Osteocyte (in vitro differentiated cells): ENCODE results near the gene TPSG1. TPM values are rescaled to one million over a fixed set of nuclear protein-coding genes. Genes with fewer than 3 reads are reported as not detected.
"Not testable (repeated sequence)": the region's sequence is repeated elsewhere in the genome, so short reads cannot be mapped to it uniquely, and the experiment has no call there.

Experiments
- DNase-seq: peaks from one replicate; pipeline ENCODE4 v3.0.0; 2021; ENCODE audit warnings: mixed read lengths; ENCODE audit not compliant: unreplicated experiment; ENCODE audit errors: extremely low spot score
- H3K27ac Mint-ChIP-seq: one replicate; pipeline ENCODE4 v1.8.0; 2021; ENCODE audit warnings: mild to moderate bottlenecking, mixed read lengths; ENCODE audit not compliant: unreplicated experiment
- H3K27me3 Mint-ChIP-seq: one replicate; pipeline ENCODE4 v1.8.0; 2021; ENCODE audit warnings: mixed read lengths; ENCODE audit not compliant: unreplicated experiment
- H3K36me3 Mint-ChIP-seq: one replicate; pipeline ENCODE4 v1.8.0; 2021; ENCODE audit warnings: mixed read lengths; ENCODE audit not compliant: unreplicated experiment
- H3K4me1 Mint-ChIP-seq: one replicate; pipeline ENCODE4 v1.8.0; 2021; ENCODE audit warnings: mixed read lengths; ENCODE audit not compliant: unreplicated experiment
- H3K4me3 Mint-ChIP-seq: one replicate; pipeline ENCODE4 v1.8.0; 2021; ENCODE audit warnings: mild to moderate bottlenecking, moderate library complexity, mixed read lengths; ENCODE audit not compliant: unreplicated experiment
- H3K9me3 Mint-ChIP-seq: one replicate; pipeline ENCODE4 v1.8.0; 2021; ENCODE audit warnings: mixed read lengths; ENCODE audit not compliant: unreplicated experiment
- total RNA-seq: library from RNA; stranded (reverse); gene quantifications from 2 replicates; pipeline ENCODE4 v1.2.1, GENCODE V29; 2021
- TF ChIP-seq, protein P1 (sequence below): fragments of 200-600 bp; sonication (generic); IDR thresholded peaks from 2 replicates; pipeline ENCODE4 v1.5.0; 2021; ENCODE audit warnings: antibody characterized with exemption, mild to moderate bottlenecking, moderate library complexity

The TPSG1 gene
- total RNA-seq, 1 donor from 2014 or later = not detected

DNA sequence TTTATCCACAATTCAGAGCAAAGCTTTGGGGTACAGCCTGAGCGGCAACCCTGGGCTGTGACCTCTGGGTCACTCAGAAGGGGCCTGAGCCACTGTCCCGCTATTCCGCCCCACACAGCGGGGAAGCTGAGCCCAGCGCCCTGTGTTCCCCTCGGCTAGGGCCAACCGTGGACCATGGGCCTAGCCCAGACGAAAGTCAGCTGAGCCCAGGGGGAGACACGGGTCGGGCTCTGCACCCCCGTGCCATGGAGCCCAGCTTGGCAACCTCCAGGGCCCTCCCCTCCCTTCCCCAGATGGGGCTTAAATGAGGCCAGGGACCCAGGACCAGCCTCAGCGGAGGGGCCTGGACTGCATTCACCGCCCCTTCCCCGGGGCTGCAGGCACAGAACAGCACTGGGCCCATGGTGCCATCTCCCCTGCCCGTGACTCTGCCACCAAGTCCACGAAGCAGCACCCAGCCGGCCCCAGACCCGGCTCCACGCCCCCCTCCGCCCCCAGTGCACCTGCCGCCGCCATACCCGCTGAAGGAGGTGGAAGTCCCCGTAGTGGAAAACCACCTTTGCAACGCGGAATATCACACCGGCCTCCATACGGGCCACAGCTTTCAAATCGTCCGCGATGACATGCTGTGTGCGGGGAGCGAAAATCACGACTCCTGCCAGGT lies 32.6 kb upstream of the TPSG1 start:
- H3K27ac Mint-ChIP-seq = no peak overlapping the region
- no peak for DNase-seq
- TF ChIP-seq, protein P1, sequence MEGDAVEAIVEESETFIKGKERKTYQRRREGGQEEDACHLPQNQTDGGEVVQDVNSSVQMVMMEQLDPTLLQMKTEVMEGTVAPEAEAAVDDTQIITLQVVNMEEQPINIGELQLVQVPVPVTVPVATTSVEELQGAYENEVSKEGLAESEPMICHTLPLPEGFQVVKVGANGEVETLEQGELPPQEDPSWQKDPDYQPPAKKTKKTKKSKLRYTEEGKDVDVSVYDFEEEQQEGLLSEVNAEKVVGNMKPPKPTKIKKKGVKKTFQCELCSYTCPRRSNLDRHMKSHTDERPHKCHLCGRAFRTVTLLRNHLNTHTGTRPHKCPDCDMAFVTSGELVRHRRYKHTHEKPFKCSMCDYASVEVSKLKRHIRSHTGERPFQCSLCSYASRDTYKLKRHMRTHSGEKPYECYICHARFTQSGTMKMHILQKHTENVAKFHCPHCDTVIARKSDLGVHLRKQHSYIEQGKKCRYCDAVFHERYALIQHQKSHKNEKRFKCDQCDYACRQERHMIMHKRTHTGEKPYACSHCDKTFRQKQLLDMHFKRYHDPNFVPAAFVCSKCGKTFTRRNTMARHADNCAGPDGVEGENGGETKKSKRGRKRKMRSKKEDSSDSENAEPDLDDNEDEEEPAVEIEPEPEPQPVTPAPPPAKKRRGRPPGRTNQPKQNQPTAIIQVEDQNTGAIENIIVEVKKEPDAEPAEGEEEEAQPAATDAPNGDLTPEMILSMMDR = no peak
- no peak overlapping the region for H3K4me3 Mint-ChIP-seq
- peaks cover 3% of the 10 kb centered on the region for H3K4me1 Mint-ChIP-seq
- no peaks in the 10 kb centered on the region for H3K9me3 Mint-ChIP-seq
- peaks cover 11% of the 10 kb centered on the region for H3K27me3 Mint-ChIP-seq
- H3K36me3 Mint-ChIP-seq = no peaks in the 10 kb centered on the region

DNA sequence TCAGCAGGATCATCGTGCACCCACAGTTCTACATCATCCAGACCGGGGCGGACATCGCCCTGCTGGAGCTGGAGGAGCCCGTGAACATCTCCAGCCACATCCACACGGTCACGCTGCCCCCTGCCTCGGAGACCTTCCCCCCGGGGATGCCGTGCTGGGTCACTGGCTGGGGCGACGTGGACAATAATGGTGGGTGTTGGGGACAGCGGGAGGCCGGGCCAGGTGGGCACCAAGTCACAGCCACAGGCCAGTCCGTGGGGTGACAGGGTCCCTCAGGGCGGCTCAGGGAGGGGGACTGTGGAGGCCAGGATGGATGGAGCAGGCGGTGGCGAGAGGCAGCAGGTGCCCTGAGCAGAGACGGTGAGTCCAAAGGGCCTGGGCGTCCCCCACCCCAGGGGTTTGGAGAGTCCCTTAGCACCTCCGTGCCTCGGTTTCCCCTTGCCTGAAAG lies 31.8 kb upstream of the TPSG1 start:
- H3K4me3 Mint-ChIP-seq = no peak overlapping the region
- H3K9me3 Mint-ChIP-seq = no peaks in the 10 kb centered on the region
- H3K36me3 Mint-ChIP-seq = no peaks in the 10 kb centered on the region
- peaks cover 5% of the 10 kb centered on the region for H3K27me3 Mint-ChIP-seq
- no peak overlapping the region for H3K27ac Mint-ChIP-seq
- TF ChIP-seq, protein P1 = no peak
- H3K4me1 Mint-ChIP-seq = peaks cover 3% of the 10 kb centered on the region
- no peak for DNase-seq

DNA sequence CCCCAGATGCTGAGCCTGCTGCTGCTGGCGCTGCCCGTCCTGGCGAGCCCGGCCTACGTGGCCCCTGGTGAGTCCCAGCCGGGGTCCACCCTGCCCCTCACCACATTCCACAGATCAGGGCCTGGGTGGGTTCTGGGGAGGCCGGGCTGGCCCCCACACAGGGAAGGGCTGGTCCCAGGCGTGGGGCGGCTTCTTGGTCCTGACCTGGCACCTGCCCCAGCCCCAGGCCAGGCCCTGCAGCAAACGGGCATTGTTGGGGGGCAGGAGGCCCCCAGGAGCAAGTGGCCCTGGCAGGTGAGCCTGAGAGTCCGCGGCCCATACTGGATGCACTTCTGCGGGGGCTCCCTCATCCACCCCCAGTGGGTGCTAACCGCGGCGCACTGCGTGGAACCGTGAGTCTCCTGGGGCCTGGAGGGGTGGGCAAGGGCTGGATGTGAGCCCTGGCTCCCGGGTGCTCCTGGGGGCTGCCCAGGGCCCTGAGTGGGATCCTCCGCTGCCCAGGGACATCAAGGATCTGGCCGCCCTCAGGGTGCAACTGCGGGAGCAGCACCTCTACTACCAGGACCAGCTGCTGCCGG lies 31.3 kb upstream of the TPSG1 start:
- not testable (repeated sequence) for H3K27me3 Mint-ChIP-seq, H3K9me3 Mint-ChIP-seq, H3K36me3 Mint-ChIP-seq, H3K27ac Mint-ChIP-seq, DNase-seq, H3K4me1 Mint-ChIP-seq, H3K4me3 Mint-ChIP-seq

DNA sequence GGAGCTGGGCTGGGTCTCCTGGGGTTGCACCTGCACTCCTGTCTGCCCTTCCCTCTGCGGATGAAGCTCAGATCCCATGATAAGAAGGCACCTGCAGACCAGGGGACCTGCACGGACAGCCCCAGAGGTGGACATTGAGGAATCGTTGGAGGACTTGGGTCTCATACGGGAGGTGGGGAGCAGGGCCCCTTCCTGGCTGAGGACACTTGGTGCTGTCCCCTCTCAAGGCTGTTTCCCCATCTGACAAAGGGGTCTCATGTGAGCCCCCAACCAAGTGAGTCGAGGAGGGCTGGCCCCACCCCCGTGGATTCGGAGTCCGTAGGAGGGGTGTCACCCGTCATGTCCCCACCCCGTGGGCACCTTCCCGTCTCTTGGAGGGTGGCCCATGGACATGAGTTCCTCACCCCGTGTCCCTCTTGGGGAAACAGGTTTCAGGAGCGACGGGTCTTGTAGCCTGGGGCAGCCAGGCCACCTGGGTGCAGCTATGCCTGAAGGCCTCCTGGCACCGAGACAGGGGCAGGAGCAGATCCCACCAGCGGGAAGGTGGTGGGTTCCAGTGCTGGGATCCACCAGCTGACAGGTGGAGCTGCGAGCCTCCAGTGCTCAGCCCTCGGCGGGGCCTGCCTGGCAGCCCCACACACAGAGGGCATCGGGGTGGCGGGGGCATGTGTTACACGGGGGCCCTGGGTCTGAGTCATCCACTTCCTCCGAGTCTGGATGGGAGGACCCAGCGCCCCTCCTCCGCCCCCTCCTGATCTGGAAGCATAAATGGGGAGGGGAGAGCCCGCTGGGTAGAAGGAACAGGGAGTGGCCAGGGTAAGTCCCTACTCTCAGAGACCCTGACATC lies 30.4 kb upstream of the TPSG1 start, which contains the start of gene TPSD1:
TSS of gene TPSD1 (plus strand) at position 794 of the 847 bp plus-strand sequence. CDS start 212 bp downstream, outside the sequence.
- not testable (repeated sequence) for H3K36me3 Mint-ChIP-seq, H3K9me3 Mint-ChIP-seq, DNase-seq, H3K27ac Mint-ChIP-seq, H3K4me1 Mint-ChIP-seq, H3K4me3 Mint-ChIP-seq, H3K27me3 Mint-ChIP-seq

DNA sequence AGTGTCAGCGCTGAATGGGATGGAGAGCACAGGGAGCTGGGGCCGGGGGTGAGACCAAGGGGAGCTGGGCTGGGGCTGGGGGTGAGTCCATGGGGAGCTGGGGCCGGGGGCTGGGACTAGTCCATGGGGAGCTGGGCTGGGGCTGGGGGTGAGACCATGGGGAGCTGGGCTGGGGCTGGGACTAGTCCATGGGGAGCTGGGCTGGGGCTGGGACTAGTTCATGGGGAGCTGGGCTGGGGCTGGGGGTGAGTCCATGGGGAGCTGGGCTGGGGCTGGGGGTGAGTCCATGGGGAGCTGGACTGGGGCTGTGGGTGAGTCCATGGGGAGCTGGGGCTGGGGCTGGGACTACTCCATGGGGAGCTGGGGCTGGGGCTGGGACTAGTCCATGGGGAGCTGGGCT lies 29.8 kb upstream of the TPSG1 start:
- not testable (repeated sequence) for H3K9me3 Mint-ChIP-seq, H3K36me3 Mint-ChIP-seq, DNase-seq, H3K27ac Mint-ChIP-seq, H3K4me1 Mint-ChIP-seq, H3K4me3 Mint-ChIP-seq, H3K27me3 Mint-ChIP-seq

DNA sequence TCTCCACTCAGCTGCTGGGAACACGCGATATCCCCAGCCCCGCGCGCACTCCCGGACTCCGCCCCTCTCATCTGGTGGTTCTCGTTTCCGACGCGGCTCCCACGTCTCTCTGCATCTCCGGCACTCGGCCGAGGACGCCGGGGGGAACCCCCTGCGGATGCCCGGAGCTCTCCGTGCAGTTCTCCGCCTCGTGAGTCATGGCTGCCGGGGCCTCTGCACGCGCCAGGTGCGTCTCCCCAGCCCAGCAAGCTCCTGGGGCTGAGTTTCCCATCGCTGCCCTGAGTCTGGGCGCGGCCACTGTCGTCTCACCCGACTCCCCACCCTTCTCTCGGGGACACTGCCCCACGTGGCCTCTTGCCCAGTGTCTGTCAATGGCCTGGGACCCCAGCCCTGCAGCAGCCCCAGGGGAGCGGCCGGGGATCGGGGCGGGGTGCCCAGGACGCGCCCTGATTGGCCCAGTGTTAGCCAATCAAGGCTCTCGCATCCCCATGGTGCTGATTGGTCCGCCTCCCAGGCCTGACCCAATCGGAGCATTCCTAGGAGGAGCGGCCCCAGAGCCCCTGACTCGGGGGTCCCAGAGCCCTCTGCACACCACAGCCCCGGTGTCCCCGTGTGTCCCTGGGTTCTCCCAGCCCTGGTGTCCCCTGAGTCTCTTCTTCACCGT lies 28.8 kb upstream of the TPSG1 start:
- not testable (repeated sequence) for DNase-seq, H3K9me3 Mint-ChIP-seq, H3K4me3 Mint-ChIP-seq, H3K27me3 Mint-ChIP-seq, H3K36me3 Mint-ChIP-seq, H3K4me1 Mint-ChIP-seq, H3K27ac Mint-ChIP-seq

DNA sequence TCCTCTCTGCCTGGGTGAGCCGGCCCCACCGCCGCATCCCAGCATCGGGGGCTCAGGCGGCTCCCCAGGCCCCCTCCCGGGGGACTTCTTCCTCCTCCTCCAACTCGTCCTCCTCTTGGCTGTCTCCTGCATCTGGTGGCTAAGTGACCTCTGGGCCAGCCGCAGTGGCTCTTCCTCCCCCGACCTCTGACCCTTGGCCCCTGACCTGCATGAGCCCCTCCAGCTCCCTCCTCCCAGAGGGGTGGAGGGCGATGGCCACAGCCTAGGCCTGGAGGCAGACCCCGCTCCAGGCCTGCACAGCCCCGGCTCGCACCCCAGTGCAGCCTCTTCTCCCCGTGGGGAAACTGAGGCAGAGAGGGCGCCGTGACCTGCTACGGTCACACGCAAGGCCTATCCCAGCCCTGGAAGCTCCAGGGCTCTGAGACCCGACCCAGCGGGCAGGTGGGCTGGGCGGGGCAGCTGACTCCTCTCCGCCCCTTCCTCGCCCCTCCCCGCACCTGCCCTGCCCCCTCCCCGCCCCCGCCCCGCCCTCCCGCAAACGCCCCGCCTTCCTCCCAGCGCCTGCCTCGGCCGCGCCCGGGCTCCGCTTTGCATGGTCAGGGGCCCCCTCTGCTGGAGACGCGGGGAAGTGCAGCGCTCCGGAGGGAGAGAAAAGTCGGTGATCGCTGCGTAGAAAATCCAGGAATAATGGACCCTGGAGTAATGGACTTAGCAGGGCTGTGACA lies 24.1 kb upstream of the TPSG1 start:
- H3K4me1 Mint-ChIP-seq, H3K27ac Mint-ChIP-seq, DNase-seq, H3K27me3 Mint-ChIP-seq, H3K36me3 Mint-ChIP-seq, H3K4me3 Mint-ChIP-seq, H3K9me3 Mint-ChIP-seq: not testable (repeated sequence)

DNA sequence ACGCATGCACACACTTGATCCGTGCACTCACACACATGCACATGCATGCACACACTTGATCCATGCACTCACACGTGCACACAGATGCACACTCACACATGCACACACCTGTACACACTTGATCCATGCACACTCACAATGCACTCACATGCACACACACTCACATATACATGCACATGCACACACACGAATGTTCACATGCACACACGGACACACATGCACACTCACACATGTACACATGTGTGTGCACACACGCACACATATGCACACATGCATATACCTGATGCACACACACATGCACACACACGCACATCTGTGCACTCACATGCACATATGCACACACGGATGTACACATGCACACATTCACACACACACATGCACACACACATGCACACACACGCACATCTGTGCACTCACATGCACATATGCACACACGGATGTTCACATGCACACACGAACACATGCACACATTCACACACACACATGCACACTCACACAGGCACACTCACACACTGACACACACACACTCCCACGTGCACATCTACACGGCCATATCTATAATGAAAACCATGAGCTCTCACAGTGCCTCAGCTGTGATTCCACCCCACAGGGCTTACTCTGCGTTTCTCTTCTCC lies 23.0 kb upstream of the TPSG1 start:
- not testable (repeated sequence) for H3K4me3 Mint-ChIP-seq, H3K27me3 Mint-ChIP-seq, H3K27ac Mint-ChIP-seq, H3K36me3 Mint-ChIP-seq, H3K9me3 Mint-ChIP-seq, H3K4me1 Mint-ChIP-seq, DNase-seq
